Neural cell (in vitro differentiated cells): ENCODE measurements around the gene TAF1B.

Experiments
- CTCF ChIP-seq: fragments of 450-650 bp; IDR thresholded peaks from 2 replicates; pipeline ENCODE4 v1.5.1; 2014; ENCODE audit warnings: antibody characterized with exemption, mild to moderate bottlenecking, moderate library complexity; ENCODE audit not compliant: poor library complexity, severe bottlenecking
- EP300 ChIP-seq: fragments of 450-650 bp; conservative IDR thresholded peaks from 2 replicates; pipeline ENCODE4 v1.6.1; 2014; ENCODE audit warnings: antibody characterized with exemption, mild to moderate bottlenecking, moderate library complexity; ENCODE audit not compliant: poor library complexity, severe bottlenecking
- EZH2 ChIP-seq: fragments of 200-600, 300-800 bp; shearing (Covaris generic), sonication (generic); IDR thresholded peaks from 2 replicates; pipeline ENCODE4 v1.6.1; 2014; ENCODE audit warnings: antibody characterized with exemption, low read length, borderline replicate concordance, mild to moderate bottlenecking; ENCODE audit not compliant: insufficient read depth, poor library complexity, severe bottlenecking
- MXI1 ChIP-seq: fragments of 450-650 bp; conservative IDR thresholded peaks from 2 replicates; pipeline ENCODE4 v1.6.1; 2014; ENCODE audit warnings: antibody characterized with exemption, mild to moderate bottlenecking; ENCODE audit not compliant: poor library complexity, severe bottlenecking
- POLR2AphosphoS5 ChIP-seq: IDR thresholded peaks from 2 replicates; pipeline ENCODE4 v1.6.1; 2012
- RAD21 ChIP-seq: fragments of 450-650 bp; conservative IDR thresholded peaks from 2 replicates; pipeline ENCODE4 v1.6.1; 2014; ENCODE audit warnings: antibody characterized with exemption, mild to moderate bottlenecking, moderate library complexity
- REST ChIP-seq: IDR thresholded peaks from 2 replicates; pipeline ENCODE4 v1.6.1; 2012; ENCODE audit warnings: borderline replicate concordance
- SMC3 ChIP-seq: fragments of 450-650 bp; conservative IDR thresholded peaks from 2 replicates; pipeline ENCODE4 v1.6.1; 2014; ENCODE audit warnings: antibody characterized with exemption, mild to moderate bottlenecking, moderate library complexity; ENCODE audit not compliant: poor library complexity
- TAF1 ChIP-seq: IDR thresholded peaks from 2 replicates; pipeline ENCODE4 v1.6.1; 2012; ENCODE audit warnings: low read depth

GRCh38 chr2:9838391-9838790 is 4.9 kb upstream of the TAF1B start:
- TF ChIP-seq CTCF (no peak), POLR2AphosphoS5 (no peak), EZH2 (no peak), RAD21 (no peak), MXI1 (no peak), TAF1 (no peak), EP300 (no peak), SMC3 (no peak), REST (no peak)
